Lower leg skin (tissue), 4 donors: Measurements from ENCODE around the gene TMEM138. TPM values are rescaled to one million over a fixed set of nuclear protein-coding genes. Genes with fewer than 3 reads are reported as not detected.

ENCODE experiments used
- DNase-seq, 2 donors: peaks; one replicate each; pipeline ENCODE4 v3.0.0-alpha.2; 2019; ENCODE audit warnings: low spot score in 2 of 2
- H3K4me3 ChIP-seq: fragments of 200-600 bp; sonication (generic); 2 replicates; pipeline ENCODE4 v1.5.1; 2017; ENCODE audit warnings: mild to moderate bottlenecking, low read depth; ENCODE audit not compliant: poor library complexity, severe bottlenecking
- POLR2A ChIP-seq, 2 donors: fragments of 450-650 bp; IDR thresholded peaks; one replicate each; pipeline ENCODE4 v1.6.1; 2016 to 2017; ENCODE audit warnings: antibody characterized with exemption in 2 of 2, mild to moderate bottlenecking in 1 of 2, moderate library complexity in 1 of 2
- WGBS, 2 donors: methylation state at CpG; one replicate each; pipeline ENCODE4 v1.1.5; 2018; 5-methylcytosine and 5-hydroxymethylcytosine counted together
- intact Hi-C: fragments of 100-400 bp; cut with DNase I; formaldehyde crosslinking; loops from one replicate; pipeline ENCODE4 v1.15.0; 2023; ENCODE audit warnings: low total_unique reads
- total RNA-seq, 4 donors: library from RNA; depleted of rRNA; stranded (reverse); fragments of >200 nt; gene quantifications; one replicate each; pipeline ENCODE4 v1.1.0, GENCODE V29; 2016
- TF ChIP-seq, protein P1 (sequence below), 3 donors: fragments of 450-650 bp; IDR thresholded peaks; one replicate each; pipeline ENCODE4 v1.5.1; 2016; ENCODE audit warnings: antibody characterized with exemption in 3 of 3, mild to moderate bottlenecking in 3 of 3, moderate library complexity in 2 of 3

TMEM138 gene
- total RNA-seq, 4 donors from 2014 or later, result 12.7 to 47.2 (median 18.1) TPM

DNA sequence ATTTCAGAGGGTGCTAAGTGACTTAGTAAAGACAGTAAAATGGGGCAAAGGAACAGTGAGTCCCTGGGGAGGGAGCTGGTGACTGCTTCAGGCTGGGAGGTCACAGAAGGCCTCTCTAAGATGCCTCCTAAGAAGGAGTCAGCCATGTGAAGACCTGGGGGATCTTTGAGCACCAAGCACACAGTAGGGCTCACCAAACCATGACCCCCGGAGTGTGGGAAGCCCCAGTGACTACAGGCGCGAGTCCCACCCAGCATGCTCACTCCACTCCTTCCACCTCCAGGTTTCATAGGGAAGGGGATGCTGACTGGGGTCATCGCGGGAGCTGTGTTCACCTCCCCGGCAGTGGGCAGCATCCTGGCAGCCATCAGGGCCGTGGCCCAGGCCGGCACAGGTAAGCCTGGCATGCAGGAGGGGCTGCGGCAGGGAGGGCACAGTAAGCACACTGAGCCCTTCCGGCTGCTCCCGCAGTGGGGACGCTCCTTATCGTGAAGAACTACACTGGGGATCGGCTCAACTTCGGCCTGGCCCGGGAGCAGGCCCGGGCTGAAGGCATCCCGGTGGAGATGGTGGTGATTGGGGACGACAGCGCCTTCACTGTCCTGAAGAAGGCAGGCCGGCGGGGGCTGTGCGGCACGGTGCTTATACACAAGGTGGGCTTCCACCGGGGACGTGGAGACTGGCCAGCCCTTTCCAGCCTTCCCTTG is 23.2 kb upstream of the TMEM138 start:
- no peak for TF ChIP-seq POLR2A (IDR thresholded peaks at IDR 0.05)
- TF ChIP-seq, protein P1, sequence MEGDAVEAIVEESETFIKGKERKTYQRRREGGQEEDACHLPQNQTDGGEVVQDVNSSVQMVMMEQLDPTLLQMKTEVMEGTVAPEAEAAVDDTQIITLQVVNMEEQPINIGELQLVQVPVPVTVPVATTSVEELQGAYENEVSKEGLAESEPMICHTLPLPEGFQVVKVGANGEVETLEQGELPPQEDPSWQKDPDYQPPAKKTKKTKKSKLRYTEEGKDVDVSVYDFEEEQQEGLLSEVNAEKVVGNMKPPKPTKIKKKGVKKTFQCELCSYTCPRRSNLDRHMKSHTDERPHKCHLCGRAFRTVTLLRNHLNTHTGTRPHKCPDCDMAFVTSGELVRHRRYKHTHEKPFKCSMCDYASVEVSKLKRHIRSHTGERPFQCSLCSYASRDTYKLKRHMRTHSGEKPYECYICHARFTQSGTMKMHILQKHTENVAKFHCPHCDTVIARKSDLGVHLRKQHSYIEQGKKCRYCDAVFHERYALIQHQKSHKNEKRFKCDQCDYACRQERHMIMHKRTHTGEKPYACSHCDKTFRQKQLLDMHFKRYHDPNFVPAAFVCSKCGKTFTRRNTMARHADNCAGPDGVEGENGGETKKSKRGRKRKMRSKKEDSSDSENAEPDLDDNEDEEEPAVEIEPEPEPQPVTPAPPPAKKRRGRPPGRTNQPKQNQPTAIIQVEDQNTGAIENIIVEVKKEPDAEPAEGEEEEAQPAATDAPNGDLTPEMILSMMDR (IDR thresholded peaks at IDR 0.05), result no peak
- H3K4me3 ChIP-seq, result no peak overlapping the region
- intact Hi-C loops, result loop anchor here (5.0 kb wide), 1 partner anchor 48 kb away; no protein-coding TSS in a partner anchor
- WGBS, 2 donors, result 90 to 91% methylated on average over 26 of the region's 26 CpGs
- peak in 1 of 2 donors; percentile 82 for DNase-seq

GRCh38 chr11:61339490-61339878 is 22.7 kb upstream of the TMEM138 start:
- no peak for TF ChIP-seq POLR2A (IDR thresholded peaks at IDR 0.05)
- TF ChIP-seq, protein P1 (IDR thresholded peaks at IDR 0.05), result no peak
- WGBS, 2 donors, result 89 to 91% methylated on average over 4 of the region's 4 CpGs
- H3K4me3 ChIP-seq, result no peak overlapping the region

GRCh38 chr11:61340979-61341378 is 21.2 kb upstream of the TMEM138 start:
- TF ChIP-seq POLR2A (IDR thresholded peaks at IDR 0.05), result no peak
- TF ChIP-seq, protein P1 (IDR thresholded peaks at IDR 0.05), result no peak
- H3K4me3 ChIP-seq, result no peak overlapping the region
- DNase-seq, result peak in 1 of 2 donors; percentile 42
- intact Hi-C loops, result no loop called here
- 96 to 98% methylated on average over 2 of the region's 2 CpGs for WGBS, 2 donors

More at GRCh38 chr11:61339490-61339878, 22.7 kb upstream of the TMEM138 start:
- intact Hi-C loops, result loop anchor here (5.0 kb wide), 1 partner anchor 48 kb away; no protein-coding TSS in a partner anchor
- peak in 1 of 2 donors; percentile 81 for DNase-seq

- peak in 1 of 2 donors; percentile 66 for DNase-seq
- intact Hi-C loops, result no loop called here
- no peak overlapping the region for H3K4me3 ChIP-seq
- WGBS, 2 donors, result 97 to 98% methylated on average over 4 of the region's 4 CpGs
- TF ChIP-seq, protein P1 (IDR thresholded peaks at IDR 0.05), result no peak
These were observed 20.5 kb upstream of the TMEM138 start for GRCh38 chr11:61341706-61342105.

GRCh38 chr11:61342207-61342803 is 19.9 kb upstream of the TMEM138 start:
- no peak for TF ChIP-seq POLR2A (IDR thresholded peaks at IDR 0.05)
- TF ChIP-seq, protein P1 (IDR thresholded peaks at IDR 0.05), result no peak
- peak in 1 of 2 donors; percentile 52 for DNase-seq
- H3K4me3 ChIP-seq, result no peak overlapping the region
- intact Hi-C loops, result no loop called here
- 89 to 91% methylated on average over 18 to 20 of the region's 20 CpGs for WGBS, 2 donors
